NCI-H748 (cell line): ENCODE results near the gene PGAM4.
"Not testable (repeated sequence)": the region's sequence is repeated elsewhere in the genome, so short reads cannot be mapped to it uniquely, and the experiment has no call there.

Experiments
- DNase-seq: peaks from one replicate; lab custom pipeline; 2025; ENCODE audit not compliant: unreplicated experiment; lab: John Stamatoyannopoulos, UW

PGAM4 gene

DNA sequence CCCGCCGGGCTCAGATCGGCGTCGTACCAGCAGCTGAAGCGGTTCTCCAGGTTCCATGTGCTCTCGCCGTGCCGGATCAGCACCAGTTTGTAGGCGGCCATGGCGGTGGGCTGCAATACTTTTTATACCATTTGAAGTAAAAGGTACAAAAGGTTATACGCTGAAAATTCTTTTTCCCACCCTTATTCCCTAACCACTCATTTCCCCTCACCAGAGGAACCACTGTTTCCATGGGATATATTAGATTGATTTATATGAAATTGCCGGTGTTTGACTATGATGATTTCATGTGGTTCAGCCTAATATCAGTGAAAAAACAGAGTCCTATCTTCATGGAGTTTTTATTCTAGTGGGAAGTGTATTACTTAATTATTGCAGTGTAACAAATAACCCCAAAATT lies at the start of gene PGAM4:
Gene PGAM4 (minus strand): TSS at position 101 of the 400 bp plus-strand sequence. CDS start 0 bp downstream, at position 101.
- no peak for DNase-seq

DNA sequence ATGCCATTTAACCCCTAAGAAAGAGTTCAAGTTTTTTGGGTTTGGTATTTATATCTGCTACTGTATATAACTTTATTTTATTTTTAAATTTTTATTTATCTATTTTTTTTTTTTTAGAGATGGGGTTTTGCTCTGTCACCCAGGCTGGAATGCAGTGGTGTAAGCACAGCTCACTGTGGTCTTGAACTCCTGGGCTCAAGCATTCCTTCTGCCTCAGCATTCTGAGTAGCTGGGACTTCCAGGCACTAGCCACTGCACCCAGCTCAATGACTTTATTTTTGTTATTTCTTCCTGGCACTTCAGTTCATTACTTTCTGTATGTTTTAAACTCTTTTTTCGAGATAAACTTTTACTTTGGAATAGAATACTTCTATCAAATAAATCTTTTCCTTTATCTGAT lies 42.4 kb upstream of the PGAM4 start:
- no peak for DNase-seq

DNA sequence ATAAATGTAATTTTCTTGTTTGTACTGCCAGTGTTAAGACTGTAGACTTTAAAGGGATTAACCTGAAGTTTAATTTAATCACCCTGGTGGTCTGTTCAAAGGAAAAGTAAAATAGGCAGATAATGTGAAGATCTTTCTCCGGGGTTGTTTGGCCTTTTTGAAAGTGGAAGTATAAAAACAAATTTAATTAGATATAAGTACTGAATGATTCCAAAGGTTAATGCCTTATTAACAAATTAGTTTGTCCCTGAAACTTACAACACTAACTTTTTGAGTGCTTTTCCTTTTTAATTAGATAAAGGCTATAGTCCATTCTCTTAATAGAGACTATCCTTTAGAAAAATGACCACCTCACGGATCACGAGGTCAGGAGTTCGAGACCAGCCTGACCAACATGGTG lies 10.4 kb upstream of the PGAM4 start:
- DNase-seq = no peak

DNA sequence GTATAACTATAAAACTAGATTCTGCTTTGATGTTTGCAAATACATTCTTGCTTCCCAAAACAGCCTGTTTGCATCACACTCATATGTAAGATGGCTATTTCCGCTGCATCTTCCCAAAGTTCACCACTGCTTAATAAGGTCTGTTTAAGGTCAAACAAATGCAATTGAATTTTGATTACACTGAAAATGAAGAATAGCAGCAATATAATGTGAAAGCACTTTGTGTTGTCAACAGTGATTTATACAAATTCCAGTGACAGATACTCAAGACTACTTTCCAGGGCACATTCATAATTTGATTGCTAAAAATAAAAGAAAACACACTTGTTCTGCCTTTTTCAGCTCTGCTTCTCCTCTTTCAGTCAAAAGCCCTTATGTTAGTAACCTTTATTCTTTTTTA lies 8.1 kb upstream of the PGAM4 start:
- DNase-seq = no peak

DNA sequence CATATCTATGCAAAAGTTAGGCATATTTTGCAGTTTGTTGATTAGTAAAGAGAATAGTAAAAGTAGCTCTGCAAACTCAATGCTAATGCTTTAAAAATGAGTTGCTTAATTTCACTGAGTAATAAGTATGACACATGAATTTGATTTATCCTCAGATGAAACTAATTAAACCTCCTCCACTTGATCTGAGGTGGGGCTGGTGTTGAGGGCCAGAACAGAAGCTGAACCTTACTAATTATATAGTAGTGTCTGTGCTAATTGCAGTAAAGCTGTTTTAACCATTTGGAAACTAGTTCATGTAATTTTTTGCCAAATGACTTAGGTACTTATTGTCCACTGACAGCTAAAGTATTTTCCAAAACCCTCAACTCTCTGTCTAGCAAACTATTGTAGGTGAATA lies 7.7 kb upstream of the PGAM4 start:
- DNase-seq = no peak

DNA sequence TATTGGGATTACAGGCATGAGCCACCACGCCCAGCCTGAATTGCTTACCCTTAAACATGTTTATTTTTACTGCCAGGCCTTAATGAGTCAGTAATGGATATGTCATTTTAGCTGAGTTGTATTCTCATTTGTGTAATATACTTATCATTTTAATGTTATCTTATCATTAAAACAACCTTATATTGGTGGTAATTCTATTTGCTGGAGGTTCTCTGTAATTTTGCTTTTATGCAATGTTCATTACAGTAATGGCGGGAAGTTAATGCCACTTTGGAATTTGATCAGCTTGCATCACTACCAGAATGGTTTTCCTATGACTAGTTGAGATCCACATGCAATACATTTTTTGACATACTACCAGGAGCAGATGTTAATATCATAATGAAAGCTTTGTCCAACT lies 6.3 kb upstream of the PGAM4 start:
- no peak for DNase-seq

DNA sequence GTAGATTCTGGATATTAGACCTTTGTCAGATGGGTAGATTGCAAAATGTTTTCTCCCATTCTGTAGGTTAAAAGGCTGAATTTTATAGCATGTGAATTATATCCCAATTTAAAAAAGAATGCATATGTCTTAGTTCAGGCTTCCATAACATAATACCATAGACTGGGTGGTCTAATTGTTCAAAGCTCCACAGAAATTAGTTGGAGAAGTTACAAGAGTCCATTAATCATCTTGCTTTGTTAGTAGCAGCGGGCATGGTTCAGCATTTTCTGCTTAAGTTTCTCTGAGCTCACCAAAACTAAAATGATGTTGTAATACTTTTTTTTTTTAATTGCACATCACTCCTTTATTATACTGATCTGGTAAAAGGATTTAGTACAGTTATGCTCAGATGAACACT lies 1.8 kb downstream of the PGAM4 start:
- DNase-seq = no peak

DNA sequence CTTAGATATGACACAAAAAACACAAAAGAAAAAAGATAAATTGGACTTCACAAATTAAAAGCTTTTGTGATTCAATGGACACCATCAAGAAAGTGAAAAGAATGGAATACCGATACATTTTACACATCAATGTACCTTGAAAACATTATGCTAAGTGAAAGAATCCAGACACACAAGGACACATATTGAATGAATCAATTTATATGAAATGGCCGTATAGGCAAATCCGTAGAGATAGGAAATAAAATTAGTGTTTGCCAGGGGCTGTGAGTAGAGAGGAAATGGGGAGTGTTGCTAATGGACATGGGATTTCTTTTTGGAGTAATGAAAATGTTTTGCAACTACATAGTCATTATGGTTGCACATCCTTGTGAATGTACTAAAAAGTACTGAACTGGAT lies 3.1 kb downstream of the PGAM4 start:
- no peak for DNase-seq

DNA sequence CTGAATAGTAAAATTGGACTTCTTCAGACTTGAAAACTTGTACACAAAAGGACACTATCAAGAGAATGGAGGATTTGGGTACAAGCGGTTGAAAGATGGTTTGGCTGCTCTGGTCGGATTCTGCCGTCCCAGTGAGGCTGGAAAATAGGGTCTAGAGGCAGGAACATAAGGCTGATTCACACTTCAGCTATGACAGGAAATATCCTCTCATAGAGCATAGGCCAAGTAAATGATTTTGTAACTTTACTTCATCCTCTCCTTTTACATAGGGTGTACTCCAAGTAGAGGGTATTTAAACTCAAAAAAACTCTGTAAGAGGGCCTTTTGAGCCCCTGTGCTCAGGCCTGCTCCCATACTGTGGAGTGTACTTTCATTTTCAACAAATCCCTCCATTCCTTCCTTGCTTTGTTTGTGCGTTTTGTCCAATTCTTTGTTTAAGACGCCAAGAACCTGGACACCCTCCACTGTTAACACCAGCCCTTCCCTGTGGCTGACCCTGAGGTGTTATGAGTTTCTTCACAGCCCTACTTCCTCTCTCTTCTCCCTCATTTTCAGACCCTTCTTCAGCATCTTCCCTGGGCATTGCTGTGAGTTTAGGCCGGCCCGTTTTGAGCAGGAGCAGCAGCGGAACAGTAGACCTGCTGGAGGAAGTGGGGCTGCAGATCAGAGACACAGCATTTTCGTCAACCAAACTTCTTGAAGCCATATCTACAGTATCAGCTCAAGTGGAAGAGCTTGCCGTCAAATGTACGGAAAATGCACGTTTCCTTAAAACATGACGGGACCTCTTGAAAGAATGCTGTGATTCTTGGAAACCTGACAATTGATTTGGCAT lies 7.2 kb downstream of the PGAM4 start:
- DNase-seq = no peak

DNA sequence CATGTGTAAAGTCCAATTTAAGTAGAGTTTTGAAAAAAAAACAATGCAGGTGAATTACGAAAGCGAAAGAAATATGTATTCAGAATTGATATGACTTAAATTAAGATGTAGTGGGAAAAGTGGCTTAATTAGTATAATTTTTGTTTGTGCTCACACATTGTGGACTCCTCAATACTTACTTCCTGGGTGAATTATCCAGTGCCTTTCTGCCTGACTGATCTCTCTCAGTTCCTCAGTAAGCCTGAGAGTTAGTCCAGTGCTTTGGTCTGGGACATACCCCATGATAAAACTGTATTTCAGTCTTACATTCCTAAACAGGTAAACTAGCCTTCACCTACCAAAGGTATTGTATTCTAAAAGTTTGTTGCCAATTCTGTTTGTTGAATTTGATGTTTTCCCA lies 8.4 kb downstream of the PGAM4 start:
- DNase-seq = no peak

DNA sequence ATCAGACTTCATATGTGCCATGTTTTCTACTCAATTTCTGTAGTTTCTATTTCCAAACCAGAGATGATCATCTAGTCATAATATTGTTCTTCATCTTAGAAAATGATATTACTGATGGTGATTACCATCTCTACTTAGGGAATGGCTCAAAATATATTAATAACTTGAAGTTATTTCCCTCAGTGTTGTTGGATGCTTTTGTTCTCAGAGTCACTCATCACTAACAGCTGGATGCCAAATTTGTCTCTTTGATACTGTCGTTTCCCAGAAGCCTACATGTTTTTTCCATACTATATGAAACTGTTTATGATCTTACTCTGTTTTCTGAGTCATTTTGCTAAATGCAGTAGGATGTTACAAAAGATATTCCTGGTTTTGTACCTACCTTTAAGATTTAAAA lies 8.9 kb downstream of the PGAM4 start:
- no peak for DNase-seq

DNA sequence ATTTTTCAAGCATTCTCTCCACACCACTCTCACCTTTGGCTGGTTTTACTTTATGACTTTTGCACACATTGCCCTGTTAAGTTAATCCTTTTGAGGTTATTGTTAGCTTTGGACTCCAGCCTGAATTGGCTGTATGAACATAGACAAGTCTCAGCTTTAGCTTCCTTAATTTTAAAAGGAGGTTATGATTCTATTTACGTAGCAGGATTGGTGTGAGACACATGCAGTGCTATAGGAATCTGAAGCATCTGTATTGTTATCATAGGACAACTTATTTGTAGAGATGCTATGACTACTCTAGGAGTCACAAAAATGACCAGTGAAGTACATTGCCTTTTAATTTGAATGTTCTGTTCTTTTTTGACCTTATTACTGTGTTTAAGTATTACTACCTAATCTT lies 15.7 kb downstream of the PGAM4 start:
- DNase-seq = no peak

DNA sequence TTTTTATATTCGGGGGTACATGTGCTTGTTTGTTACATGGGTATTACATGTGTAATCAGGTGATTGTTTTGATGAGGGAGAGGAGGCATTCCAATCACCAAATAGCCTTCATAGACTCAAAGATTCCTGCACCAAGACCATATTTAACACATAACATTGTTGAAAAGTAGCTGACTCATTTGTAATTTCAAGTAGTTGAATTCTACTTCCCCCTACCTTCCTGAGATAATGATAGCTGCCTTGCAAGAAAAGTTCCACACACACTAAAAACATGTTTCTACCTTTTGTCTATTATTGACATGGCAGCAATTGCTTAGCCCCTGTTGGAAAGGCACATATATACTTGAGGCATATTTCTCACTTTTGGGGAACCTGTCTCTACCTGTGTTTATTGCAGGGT lies 16.1 kb downstream of the PGAM4 start:
- no peak for DNase-seq

DNA sequence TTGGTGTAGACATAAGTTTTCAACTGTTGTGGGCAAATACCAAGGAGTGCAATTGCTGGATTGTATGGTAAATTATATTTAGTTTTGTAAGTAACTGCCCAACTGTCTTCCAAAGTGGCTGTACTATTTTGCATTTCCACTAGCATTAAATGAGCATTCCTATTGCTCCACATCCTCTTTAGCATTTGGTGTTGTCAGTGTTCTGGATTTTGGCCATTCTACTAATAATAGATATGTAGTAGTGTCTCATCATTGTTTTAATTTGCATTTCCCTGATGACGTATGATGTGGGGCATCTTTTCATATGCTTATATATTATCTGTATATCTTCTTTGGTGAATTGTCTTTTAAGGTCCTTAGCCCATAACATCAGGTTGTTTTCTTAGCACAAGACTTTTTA lies 17.3 kb downstream of the PGAM4 start:
- DNase-seq = no peak

DNA sequence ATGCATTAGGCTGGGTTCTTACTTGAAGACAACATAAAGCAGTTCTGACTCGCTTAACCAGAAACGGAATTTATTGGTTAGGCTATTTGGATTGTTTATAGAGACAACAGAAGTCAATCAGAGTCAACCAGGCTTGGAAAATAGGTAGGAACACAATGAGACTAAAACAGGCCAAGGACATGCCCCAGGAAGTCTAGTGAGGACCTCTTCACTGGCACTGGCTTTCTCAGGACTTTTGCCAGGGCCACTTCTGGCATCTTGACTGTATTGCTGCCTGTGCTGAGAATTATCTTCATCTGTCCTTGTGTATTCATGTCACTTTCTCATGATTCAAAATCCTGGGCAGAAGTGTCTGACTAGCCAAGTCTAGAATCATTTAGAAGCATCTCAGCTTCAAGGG lies 19.6 kb downstream of the PGAM4 start:
- no peak for DNase-seq

DNA sequence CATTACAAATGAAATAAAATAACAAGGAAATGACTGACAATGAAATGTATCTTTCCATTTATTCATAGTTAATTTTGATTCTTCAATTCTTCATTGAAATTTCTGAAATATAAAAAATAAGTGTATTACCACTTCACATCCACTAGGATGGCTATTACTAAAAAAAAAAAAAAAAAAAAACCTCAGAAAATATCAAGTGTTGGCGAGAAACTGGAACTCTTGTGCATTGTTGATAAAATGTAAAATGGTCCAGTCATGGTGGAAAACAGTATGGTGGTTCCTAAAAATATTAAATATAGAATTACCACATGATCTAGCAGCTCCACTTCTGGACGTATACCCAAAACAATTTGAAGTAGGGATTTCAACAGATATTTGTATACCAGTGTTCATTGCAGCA lies 22.9 kb downstream of the PGAM4 start:
- DNase-seq = no peak

DNA sequence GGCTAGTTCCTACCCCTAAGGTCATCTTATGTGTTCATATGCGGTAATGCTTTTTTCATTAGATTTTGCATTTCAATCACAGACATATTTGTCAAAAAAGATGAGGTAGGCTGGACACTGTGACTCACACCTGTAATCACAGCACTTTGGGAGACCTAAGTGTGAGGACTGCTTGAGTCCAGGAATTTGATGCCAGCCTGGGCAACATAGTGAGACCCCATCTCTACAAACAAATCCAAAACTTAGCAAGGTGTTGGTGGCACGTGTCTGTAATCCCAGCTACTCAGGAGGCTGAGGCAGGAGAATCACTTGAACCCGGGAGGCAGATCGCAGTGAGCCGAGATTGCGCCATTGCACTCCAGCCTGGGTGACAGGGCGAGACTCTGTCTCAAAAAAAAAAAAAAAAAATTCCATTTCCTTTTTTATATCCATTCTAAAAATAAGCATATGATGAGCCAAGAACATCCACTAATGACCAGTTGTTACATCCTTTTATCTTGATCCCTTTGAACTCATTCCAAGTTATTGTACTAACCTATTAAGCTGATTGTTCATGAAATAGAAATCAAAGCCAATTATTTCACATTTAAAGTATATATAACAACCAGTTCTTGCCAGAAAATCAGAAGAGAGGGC lies 23.4 kb downstream of the PGAM4 start:
- DNase-seq = no peak

DNA sequence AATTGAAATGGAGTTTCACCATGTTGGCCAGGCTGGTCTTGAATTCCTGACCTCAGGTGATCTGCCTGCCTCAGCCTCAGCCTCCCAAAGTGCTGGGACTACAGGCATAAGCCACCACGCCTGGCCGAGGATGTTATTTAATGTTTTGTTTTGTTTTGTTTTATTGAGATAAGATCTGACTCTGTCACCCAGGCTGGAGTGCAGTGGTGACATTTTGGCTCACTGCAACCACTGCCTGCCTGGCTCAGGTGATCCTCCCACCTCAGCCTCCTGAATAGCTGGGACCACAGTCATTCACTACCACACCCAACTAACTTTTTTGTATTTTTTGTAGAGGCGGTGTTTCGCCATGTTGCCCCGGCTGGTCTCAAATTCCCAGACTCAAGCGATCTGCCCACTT lies 24.4 kb downstream of the PGAM4 start:
- not testable (repeated sequence) for DNase-seq

DNA sequence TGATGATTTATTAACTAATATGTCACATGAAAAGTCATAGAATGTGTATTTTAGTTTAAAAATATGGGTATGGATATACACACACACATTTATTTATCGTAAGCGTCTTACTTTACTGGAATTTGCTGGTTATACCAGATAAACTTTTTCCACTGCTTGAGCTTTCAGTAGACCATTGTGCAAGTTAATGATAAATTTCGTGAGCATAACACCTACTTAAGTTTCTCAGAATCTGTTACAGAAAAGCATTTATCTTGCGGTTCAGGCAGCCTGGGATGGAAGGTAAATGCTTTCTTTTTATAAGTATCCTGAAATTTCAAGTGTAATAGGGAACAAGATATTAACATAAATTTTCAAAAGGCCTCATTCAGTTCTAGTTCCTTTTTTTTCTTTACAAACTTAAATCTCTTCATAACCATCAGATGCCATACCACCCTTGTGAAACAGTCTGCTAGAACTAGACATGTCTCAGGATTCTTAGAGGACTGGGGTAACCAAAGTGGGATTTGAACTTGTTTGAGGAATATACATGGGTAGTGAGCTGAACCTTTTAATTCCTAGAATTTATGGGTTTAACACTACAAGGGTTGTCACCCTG lies 31.3 kb downstream of the PGAM4 start:
- no peak for DNase-seq

DNA sequence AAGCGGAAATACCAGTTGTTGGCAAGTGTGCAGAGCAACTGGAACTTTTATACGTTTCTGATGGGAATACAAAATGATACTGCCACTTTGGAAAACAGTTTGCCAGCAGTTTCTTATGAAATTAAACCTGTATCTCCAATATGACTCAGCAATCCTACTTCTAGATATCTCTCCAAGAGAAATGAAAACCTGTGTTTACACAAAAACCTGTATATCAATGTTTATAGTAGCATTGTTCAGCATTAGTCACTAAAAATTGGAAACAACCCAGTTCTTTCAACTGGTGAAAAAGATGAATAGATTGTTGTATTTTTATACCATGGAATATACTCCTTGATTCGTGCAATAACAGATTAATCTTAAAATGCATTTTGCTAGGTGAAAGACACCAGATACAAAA lies 32.1 kb downstream of the PGAM4 start:
- DNase-seq = no peak

DNA sequence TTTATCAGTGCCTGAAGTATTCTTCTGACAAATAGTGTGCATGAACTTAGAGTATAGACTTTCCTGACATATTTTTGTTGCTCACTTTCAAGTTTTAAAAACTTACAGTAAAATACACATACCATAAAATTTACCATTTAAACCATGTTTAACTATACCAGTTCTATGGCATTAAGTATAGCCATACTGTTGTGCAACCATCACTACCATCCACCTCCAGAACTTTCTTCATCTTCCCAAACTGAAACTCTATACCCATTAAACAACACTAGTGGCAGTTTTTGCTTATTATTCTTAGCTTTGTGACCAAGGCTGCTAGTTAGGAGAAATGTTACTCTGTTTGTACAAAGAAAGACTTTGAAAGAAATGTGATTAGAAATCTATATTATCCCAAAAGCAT lies 33.1 kb downstream of the PGAM4 start:
- DNase-seq = no peak

DNA sequence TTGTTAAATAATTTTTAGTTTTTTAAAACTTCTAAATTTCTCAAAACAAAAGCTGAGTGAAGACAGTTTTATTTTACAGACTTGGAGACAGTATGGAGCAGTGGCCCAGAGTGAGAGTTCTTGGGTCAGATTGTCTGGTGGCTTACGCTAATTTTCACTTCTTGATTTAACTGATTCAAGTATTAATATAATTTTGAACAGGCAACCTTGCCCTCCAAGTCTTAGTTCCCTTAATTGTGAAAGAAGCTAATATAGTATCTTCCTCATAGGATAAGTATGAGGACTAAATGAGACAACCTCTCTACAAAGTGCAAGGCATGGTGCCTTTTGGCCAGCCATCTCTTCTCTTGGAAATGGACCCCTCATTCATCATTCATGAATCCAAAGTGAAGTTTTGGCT lies 33.6 kb downstream of the PGAM4 start:
- no peak for DNase-seq
